Activated CD4-positive, alpha-beta T cell treated with anti-CD3 and anti-CD28 coated beads for 36 hours (primary cell): ENCODE data around the gene GLYR1. TPM values are rescaled to one million over a fixed set of nuclear protein-coding genes. Genes with fewer than 3 reads are reported as not detected.
A peak's percentile ranks its signal among the peaks of the same experiment; 100 is the strongest.

Experiments
- ATAC-seq: fragments of 200-7000 bp; cut with Tn5 transposase; one replicate; pipeline ENCODE4 v1.10.0; 2021; ENCODE audit warnings: mild to moderate bottlenecking, moderate library complexity
- CTCF ChIA-PET: fragments of 350-600 bp; sonication (Branson Sonifier 250); formaldehyde crosslinking; loops from one replicate; lab custom pipeline; 2021; ENCODE audit warnings: antibody characterized with exemption; lab: Charles Lee
- POLR2A ChIA-PET: fragments of 350-600 bp; sonication (Branson Sonifier 250); formaldehyde crosslinking; loops from one replicate; lab custom pipeline; 2021; ENCODE audit warnings: antibody characterized with exemption, inconsistent platforms; lab: Charles Lee
- DNase-seq: peaks from one replicate; pipeline ENCODE4 v3.0.0-alpha.2; 2020
- H3K27ac Mint-ChIP-seq: one replicate; pipeline ENCODE4 v1.8.0; 2021; ENCODE audit warnings: mixed read lengths
- H3K27me3 Mint-ChIP-seq: one replicate; pipeline ENCODE4 v1.8.0; 2021; ENCODE audit warnings: mixed read lengths
- H3K36me3 Mint-ChIP-seq: one replicate; pipeline ENCODE4 v1.8.0; 2021; ENCODE audit warnings: low read depth, mixed read lengths
- H3K4me1 Mint-ChIP-seq: one replicate; pipeline ENCODE4 v1.8.0; 2021; ENCODE audit warnings: mixed read lengths
- H3K4me3 Mint-ChIP-seq: one replicate; pipeline ENCODE4 v1.8.0; 2021; ENCODE audit warnings: mild to moderate bottlenecking, moderate library complexity, mixed read lengths
- H3K9me3 Mint-ChIP-seq: one replicate; pipeline ENCODE4 v1.8.0; 2021; ENCODE audit warnings: low read depth, mixed read lengths
- intact Hi-C, 2 experiments: fragments of 100-400 bp; cut with DNase I in 1 of 2; cut with micrococcal nuclease in 1 of 2; formaldehyde crosslinking; loops; one replicate each; pipeline versions ENCODE4 v1.14.2 to v1.15.1; 2022 to 2024; cut with DNase I, micrococcal nuclease
- total RNA-seq, 2 experiments: library from RNA; stranded (reverse); gene quantifications; one replicate each; pipeline ENCODE4 v1.2.3, GENCODE V29; 2021

The GLYR1 gene
- total RNA-seq, 2 experiments from 2014 or later, result 76.9 to 78.4 TPM

DNA sequence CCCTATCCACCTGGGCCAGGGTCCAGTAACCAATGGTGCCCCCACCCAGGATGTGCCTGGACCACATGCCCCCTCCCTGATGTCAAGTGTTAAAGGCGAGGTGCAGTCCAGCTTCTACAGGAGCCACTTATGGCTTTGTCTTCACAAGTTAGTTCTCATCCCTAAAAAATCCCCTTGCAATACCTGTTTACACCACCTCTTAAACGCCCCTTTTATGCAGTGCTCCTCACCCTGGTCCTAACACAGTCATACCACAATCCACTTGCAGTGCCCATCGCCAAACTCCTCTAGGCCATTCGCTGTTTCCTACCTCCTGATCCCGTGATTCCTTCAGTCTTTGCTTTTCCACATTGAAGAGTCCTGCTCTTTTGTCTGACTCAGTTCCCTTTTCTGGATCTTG, 7.1 kb downstream of the GLYR1 start:
- ATAC-seq, result no peak
- H3K27me3 Mint-ChIP-seq, result no peaks in the 10 kb centered on the region
- POLR2A ChIA-PET, result interaction anchor here (0.6 kb wide), 1 partner anchor 359 kb away, joined by 3 read pairs; no protein-coding TSS in a partner anchor
- intact Hi-C loops, result loop anchor here in 1 of 2 experiments (10.0 kb wide), 2 partner anchors 215 to 255 kb away; partner anchors contain the start of genes EEF2KMT and MGRN1
- CTCF ChIA-PET, result no interaction called here
- DNase-seq, result no peak
- peak overlapping the region; percentile 15 for H3K27ac Mint-ChIP-seq
- no peaks in the 10 kb centered on the region for H3K9me3 Mint-ChIP-seq
- H3K4me3 Mint-ChIP-seq, result no peak overlapping the region
- peaks cover 62% of the 10 kb centered on the region for H3K36me3 Mint-ChIP-seq
- H3K4me1 Mint-ChIP-seq, result peaks cover 6% of the 10 kb centered on the region

GRCh38 chr16:4837733-4838501, 9.2 kb downstream of the GLYR1 start:
- intact Hi-C loops, result no loop called here
- ATAC-seq, result no peak
- POLR2A ChIA-PET, result interaction anchor here (0.6 kb wide), 1 partner anchor 89 kb away, joined by 3 read pairs; no protein-coding TSS in a partner anchor
- H3K36me3 Mint-ChIP-seq, result peaks cover 60% of the 10 kb centered on the region
- CTCF ChIA-PET, result no interaction called here
- H3K27ac Mint-ChIP-seq, result no peak overlapping the region
- no peaks in the 10 kb centered on the region for H3K27me3 Mint-ChIP-seq
- DNase-seq, result no peak
- peaks cover 2% of the 10 kb centered on the region for H3K4me1 Mint-ChIP-seq
- no peak overlapping the region for H3K4me3 Mint-ChIP-seq
- H3K9me3 Mint-ChIP-seq, result no peaks in the 10 kb centered on the region

DNA sequence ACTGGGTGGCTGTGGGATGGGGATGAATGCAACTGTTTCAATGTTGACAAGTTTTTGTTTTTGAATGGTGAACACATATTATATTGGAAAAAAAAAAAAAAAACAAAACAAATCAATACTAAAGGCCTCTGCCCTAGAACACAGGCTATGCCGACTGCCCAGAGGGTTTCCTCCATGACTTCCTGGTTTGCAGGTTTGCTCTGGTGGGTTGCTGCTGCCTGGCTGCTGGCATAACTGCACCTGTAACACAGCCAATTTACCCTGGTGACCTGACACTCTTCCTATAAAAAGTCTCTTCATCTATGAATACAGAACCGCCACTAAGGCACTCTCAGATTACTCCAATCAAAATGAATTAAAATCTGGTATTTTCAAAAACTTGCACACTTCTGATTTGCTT, 10.4 kb downstream of the GLYR1 start:
- no peak for DNase-seq
- ATAC-seq, result no peak
- no peaks in the 10 kb centered on the region for H3K27me3 Mint-ChIP-seq
- intact Hi-C loops, result no loop called here
- peaks cover 2% of the 10 kb centered on the region for H3K4me1 Mint-ChIP-seq
- POLR2A ChIA-PET, result no interaction called here
- no peaks in the 10 kb centered on the region for H3K9me3 Mint-ChIP-seq
- CTCF ChIA-PET, result no interaction called here
- H3K36me3 Mint-ChIP-seq, result peaks cover 66% of the 10 kb centered on the region
- no peak overlapping the region for H3K4me3 Mint-ChIP-seq
- H3K27ac Mint-ChIP-seq, result no peak overlapping the region

- POLR2A ChIA-PET, result interaction anchor here (0.6 kb wide), 1 partner anchor 525 kb away, joined by 7 read pairs; no protein-coding TSS in a partner anchor
- no peak overlapping the region for H3K27ac Mint-ChIP-seq
- ATAC-seq (peak; percentile 30), DNase-seq (no peak)
- peaks cover 2% of the 10 kb centered on the region for H3K4me1 Mint-ChIP-seq
- no peaks in the 10 kb centered on the region for H3K9me3 Mint-ChIP-seq
- H3K27me3 Mint-ChIP-seq, result no peaks in the 10 kb centered on the region
- H3K4me3 Mint-ChIP-seq, result no peak overlapping the region
- intact Hi-C loops, result no loop called here
- CTCF ChIA-PET, result interaction anchor here (1.0 kb wide), 1 partner anchor 40 kb away, joined by 3 read pairs; no protein-coding TSS in a partner anchor
- H3K36me3 Mint-ChIP-seq, result peaks cover 61% of the 10 kb centered on the region
Measured at GRCh38 chr16:4833584-4833983, 13.5 kb downstream of the GLYR1 start.

DNA sequence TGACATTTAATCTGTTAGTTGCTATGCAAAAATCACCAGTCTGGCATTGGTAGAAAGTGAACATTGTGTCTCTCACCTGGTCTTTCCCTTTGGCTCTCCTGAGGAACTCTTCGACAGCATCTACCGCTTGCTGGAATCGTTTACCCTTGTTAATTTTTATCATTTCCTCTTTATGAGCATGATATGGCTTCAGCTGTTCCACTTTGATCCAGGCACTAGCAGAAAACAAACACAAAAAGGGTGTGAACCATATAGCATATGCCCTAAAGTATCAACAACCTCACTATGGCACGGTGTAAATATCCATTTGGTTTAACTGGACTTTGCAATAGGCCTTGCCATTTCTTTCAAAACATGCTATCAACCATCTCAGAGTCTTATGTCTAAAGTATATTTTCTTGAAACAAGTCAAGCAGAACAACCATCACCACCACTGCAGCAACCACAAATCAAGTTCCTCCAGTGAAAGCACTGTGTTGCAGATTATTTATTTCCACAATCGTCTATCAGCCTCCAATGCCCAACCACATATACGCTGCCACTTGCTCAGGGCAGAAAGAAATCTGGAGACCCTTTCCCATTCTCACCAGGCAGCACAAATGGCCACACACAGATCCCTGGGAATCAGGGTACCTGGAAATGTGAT, 14.3 kb downstream of the GLYR1 start:
- intact Hi-C loops, result no loop called here
- peaks cover 60% of the 10 kb centered on the region for H3K36me3 Mint-ChIP-seq
- H3K27ac Mint-ChIP-seq, result no peak overlapping the region
- no peak overlapping the region for H3K4me3 Mint-ChIP-seq
- no peaks in the 10 kb centered on the region for H3K27me3 Mint-ChIP-seq
- CTCF ChIA-PET, result interaction anchor here (0.6 to 0.7 kb wide), 2 partner anchors 24 to 44 kb away, joined by 3 to 4 read pairs; partner anchors contain the start of gene SEPTIN12
- no peak for ATAC-seq
- POLR2A ChIA-PET, result no interaction called here
- H3K9me3 Mint-ChIP-seq, result no peaks in the 10 kb centered on the region
- H3K4me1 Mint-ChIP-seq, result peaks cover 2% of the 10 kb centered on the region
- DNase-seq, result no peak

- Mint-ChIP-seq H3K27ac (no peak overlapping the region), H3K4me1 (peaks cover 2% of the 10 kb centered on the region), H3K9me3 (no peaks in the 10 kb centered on the region), H3K36me3 (peaks cover 61% of the 10 kb centered on the region), H3K27me3 (no peaks in the 10 kb centered on the region), H3K4me3 (no peak overlapping the region)
- CTCF ChIA-PET, result no interaction called here
- intact Hi-C loops, result no loop called here
- DNase-seq (no peak), ATAC-seq (no peak)
- POLR2A ChIA-PET, result no interaction called here
Measured at GRCh38 chr16:4831616-4832015, 15.5 kb downstream of the GLYR1 start.

- ATAC-seq (no peak), DNase-seq (no peak)
- Mint-ChIP-seq H3K9me3 (no peaks in the 10 kb centered on the region), H3K27me3 (no peaks in the 10 kb centered on the region), H3K4me1 (peaks cover 2% of the 10 kb centered on the region), H3K4me3 (no peak overlapping the region), H3K36me3 (peaks cover 56% of the 10 kb centered on the region), H3K27ac (no peak overlapping the region)
- intact Hi-C loops, result no loop called here
- CTCF ChIA-PET, result no interaction called here
- POLR2A ChIA-PET, result interaction anchor here (0.7 kb wide), 1 partner anchor 28 kb away, joined by 3 read pairs; no protein-coding TSS in a partner anchor
Measured at GRCh38 chr16:4830408-4830807, 16.7 kb downstream of the GLYR1 start.

DNA sequence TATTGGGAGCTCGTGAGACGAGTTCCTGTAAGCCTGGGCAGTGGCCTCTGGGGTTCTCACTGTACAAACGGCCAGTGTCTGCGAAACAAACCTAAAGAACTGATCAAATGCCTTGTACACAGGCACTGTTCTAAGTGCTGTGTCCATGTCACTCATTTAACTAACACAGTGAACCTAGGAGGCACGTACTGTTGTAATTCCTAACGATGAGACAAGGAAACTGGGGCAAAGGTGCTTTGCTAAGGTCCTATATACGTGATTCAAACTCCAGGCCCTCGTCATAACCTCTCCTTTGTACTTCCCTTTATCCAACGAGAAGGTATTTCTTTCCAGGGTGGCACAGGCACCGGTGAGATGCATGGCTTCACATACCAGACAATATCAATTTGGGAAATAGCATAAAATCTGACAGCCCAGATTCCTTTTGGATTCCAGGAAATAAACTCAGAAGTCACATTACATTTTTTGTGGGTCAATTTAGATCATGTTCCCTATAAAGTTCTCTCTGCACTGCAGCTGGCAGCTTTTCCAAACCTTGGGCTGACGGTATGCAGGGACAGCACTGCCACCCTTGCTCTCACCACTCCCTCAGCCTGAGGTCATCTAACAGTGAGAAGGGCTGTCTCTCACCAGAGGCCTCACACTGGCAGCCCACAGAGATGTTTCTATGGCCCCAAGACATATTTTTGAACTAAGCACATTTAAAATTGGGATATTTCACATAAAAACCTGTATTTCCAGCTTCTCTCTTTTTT, 18.3 kb downstream of the GLYR1 start:
- Mint-ChIP-seq H3K36me3 (peaks cover 56% of the 10 kb centered on the region), H3K9me3 (no peaks in the 10 kb centered on the region), H3K4me1 (peaks cover 1% of the 10 kb centered on the region), H3K27me3 (no peaks in the 10 kb centered on the region), H3K4me3 (no peak overlapping the region), H3K27ac (no peak overlapping the region)
- intact Hi-C loops, result no loop called here
- ChIA-PET CTCF (no interaction called here), POLR2A (no interaction called here)
- ATAC-seq (no peak), DNase-seq (no peak)

GRCh38 chr16:4826980-4827379, 20.1 kb downstream of the GLYR1 start:
- no peak overlapping the region for H3K27ac Mint-ChIP-seq
- intact Hi-C loops, result no loop called here
- no peaks in the 10 kb centered on the region for H3K27me3 Mint-ChIP-seq
- H3K4me3 Mint-ChIP-seq, result no peak overlapping the region
- POLR2A ChIA-PET, result no interaction called here
- DNase-seq (no peak), ATAC-seq (no peak)
- H3K36me3 Mint-ChIP-seq, result peaks cover 48% of the 10 kb centered on the region
- H3K9me3 Mint-ChIP-seq, result no peaks in the 10 kb centered on the region
- H3K4me1 Mint-ChIP-seq, result no peaks in the 10 kb centered on the region
- CTCF ChIA-PET, result no interaction called here

- ChIA-PET CTCF (no interaction called here), POLR2A (no interaction called here)
- Mint-ChIP-seq H3K36me3 (peaks cover 44% of the 10 kb centered on the region), H3K4me3 (no peak overlapping the region), H3K27ac (no peak overlapping the region), H3K27me3 (no peaks in the 10 kb centered on the region), H3K9me3 (no peaks in the 10 kb centered on the region), H3K4me1 (no peaks in the 10 kb centered on the region)
- ATAC-seq (no peak), DNase-seq (no peak)
- intact Hi-C loops, result no loop called here
Measured at GRCh38 chr16:4826526-4826925, 20.6 kb downstream of the GLYR1 start.

DNA sequence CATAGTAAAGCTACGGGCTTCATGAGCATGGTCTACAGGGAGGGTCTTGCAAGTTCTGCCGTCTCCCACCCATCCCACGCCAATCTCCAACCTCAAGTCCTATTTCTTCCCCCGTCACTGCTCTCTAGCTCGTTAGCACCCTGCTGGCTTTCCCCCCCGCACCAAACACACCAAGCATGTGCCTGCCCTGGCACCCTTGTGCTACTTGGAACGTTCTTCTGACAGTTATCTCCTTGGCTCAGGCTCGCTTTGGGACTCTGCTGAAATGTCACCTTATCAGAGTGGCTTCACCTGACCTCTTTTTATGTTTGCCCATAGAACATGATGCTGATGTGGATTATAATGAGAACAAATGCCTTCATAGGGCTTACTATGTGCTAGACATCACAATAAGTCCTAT, 21.9 kb downstream of the GLYR1 start:
- Mint-ChIP-seq H3K27me3 (no peaks in the 10 kb centered on the region), H3K36me3 (peaks cover 35% of the 10 kb centered on the region), H3K27ac (no peak overlapping the region), H3K4me1 (no peaks in the 10 kb centered on the region), H3K4me3 (no peak overlapping the region), H3K9me3 (no peaks in the 10 kb centered on the region)
- CTCF ChIA-PET, result no interaction called here
- POLR2A ChIA-PET, result interaction anchor here (0.7 kb wide), 1 partner anchor 22 kb away, joined by 3 read pairs; the partner anchor contains the start of gene ROGDI
- intact Hi-C loops, result no loop called here
- no peak for DNase-seq
- ATAC-seq, result no peak
